Prostate gland (tissue), 2 donors: ENCODE data around the gene COL6A1.

Source experiments
- POLR2A ChIP-seq: fragments of 450-650 bp; IDR thresholded peaks from one replicate; pipeline ENCODE4 v1.6.1; 2016; ENCODE audit warnings: antibody characterized with exemption, mild to moderate bottlenecking
- TF ChIP-seq, protein P1 (sequence below), 4 experiments: fragments of 200-600 bp in 2 of 4; fragments of 450-650 bp in 2 of 4; sonication (generic) in 2 of 4; IDR thresholded peaks; 1 replicate in 3 of 4; 2 replicates in 1 of 4; pipeline ENCODE4 v1.5.1; 2016 to 2019; ENCODE audit warnings: antibody characterized with exemption in 4 of 4, mild to moderate bottlenecking in 2 of 4, moderate library complexity in 2 of 4

DNA sequence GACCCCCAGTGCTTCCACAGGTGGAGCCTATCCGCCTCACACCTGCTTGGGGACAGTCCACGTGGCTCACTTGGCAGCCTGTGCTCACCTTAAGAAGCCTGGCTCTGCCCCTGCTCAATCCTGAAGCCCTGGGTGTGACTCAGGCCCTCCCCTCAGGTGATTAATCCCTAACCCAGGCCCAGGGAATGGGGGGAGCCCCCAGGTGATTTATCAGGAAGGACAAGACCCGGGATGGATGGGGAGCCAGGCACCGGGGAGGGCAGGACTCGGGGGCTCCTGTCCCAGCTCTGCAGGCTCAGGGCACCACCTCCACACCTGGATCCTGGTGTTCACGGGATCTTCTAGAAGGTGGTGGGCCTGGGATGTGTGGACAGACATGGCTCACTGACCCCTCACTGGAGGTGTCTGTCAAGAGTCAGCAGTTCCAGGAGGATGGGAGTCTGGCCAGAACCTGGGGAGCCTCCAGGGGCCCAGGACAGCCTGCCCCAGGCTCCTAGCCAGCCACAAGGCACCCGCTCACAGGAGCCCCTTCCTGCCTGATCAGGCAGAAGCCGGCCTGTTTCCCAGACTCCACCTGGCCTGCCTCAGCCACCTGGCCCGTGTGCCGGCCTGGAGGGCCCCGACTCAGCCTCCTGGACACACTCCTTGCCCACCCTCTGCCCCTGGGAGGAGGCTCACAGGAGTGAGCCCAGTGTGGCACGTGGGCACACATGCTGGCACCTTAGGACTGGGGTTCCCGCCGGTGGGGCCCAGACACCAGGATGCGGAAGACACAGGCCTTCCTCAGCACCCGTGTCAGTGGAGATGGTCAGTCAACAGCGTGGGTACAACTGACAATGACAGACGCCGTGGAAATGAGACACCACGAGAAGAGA is 38.6 kb upstream of the COL6A1 start:
- no peak for TF ChIP-seq POLR2A
- TF ChIP-seq, protein P1, sequence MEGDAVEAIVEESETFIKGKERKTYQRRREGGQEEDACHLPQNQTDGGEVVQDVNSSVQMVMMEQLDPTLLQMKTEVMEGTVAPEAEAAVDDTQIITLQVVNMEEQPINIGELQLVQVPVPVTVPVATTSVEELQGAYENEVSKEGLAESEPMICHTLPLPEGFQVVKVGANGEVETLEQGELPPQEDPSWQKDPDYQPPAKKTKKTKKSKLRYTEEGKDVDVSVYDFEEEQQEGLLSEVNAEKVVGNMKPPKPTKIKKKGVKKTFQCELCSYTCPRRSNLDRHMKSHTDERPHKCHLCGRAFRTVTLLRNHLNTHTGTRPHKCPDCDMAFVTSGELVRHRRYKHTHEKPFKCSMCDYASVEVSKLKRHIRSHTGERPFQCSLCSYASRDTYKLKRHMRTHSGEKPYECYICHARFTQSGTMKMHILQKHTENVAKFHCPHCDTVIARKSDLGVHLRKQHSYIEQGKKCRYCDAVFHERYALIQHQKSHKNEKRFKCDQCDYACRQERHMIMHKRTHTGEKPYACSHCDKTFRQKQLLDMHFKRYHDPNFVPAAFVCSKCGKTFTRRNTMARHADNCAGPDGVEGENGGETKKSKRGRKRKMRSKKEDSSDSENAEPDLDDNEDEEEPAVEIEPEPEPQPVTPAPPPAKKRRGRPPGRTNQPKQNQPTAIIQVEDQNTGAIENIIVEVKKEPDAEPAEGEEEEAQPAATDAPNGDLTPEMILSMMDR (IDR thresholded peaks at IDR 0.05), result no peak
